ENCODE measurements around the gene CBR1.

The CBR1 gene

DNA sequence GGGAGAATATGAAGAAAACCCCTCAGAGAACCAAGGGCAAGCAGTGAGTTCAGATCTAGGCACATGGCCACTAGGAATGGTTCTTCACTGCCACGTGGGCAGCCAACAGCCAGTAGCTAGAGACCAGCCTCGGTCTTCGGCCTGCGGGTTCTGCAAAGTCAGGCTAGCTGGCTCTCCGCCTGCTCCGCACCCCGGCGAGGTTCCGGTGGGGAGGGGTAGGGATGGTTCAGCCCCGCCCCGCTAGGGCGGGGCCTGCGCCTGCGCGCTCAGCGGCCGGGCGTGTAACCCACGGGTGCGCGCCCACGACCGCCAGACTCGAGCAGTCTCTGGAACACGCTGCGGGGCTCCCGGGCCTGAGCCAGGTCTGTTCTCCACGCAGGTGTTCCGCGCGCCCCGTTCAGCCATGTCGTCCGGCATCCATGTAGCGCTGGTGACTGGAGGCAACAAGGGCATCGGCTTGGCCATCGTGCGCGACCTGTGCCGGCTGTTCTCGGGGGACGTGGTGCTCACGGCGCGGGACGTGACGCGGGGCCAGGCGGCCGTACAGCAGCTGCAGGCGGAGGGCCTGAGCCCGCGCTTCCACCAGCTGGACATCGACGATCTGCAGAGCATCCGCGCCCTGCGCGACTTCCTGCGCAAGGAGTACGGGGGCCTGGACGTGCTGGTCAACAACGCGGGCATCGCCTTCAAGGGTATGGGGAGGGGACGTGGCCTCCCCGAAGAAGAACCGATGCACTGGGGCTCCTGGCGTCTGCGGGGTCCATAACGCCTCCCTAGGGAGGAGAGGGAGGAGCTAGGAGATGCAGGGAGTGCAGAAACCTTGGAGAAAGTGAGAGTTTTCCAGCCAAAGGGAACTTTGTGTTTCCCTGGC, at the start of gene CBR1:
CBR1 (plus strand) TSS at position 312 of the 871 bp plus-strand sequence; CDS start at position 404, 92 bp downstream.
- peak; percentile 94 to 96 (median 95) for DNase-seq

DNA sequence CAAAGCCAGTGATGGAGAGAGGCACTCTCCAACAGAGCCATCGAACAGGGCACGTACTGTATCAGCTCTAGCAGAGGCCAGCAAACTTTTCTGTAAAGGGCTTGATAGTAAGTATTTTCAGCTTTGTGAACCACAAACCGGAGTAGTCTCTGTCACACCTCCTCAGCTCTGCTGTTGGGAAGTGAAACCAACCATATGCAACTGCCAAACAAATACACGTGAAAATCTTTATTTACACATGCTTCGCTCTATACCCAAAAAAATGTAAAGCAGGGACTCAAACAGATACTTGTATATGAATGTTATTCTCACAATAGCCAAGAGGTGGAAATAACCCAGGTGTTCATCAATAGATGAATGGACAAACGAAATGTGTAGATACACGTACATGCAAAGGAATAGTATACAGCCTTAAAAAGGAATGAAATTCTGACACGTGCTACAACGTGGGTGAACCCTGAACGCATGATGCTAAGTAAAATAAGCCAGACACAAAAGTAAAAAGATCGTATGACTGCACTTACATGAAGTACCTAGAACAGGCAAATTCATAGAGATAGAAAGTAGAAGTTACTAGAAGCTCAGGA, 48.5 kb upstream of the CBR1 start:
- no peak for DNase-seq

- DNase-seq, result no peak
Measured at GRCh38 chr21:36022427-36023091, 47.3 kb upstream of the CBR1 start.

DNA sequence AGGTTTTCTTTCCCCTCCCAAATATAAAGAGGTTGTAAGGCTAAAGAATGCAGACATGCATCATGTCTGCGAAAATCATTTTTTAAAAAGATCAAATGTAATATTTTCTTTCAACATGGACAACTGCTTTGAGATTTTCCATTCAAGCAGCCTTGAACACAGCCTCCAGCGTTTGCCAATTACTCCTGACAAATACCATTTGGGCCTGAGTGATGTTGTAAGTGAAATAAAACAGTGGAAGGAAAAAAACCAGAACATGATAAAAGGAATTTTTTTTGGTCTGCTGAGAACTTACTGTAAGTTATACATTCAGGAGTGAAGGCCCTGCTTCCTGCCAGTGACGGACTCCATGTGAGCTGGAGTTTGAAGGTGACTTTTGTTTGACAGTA, 46.7 kb upstream of the CBR1 start:
- no peak for DNase-seq

GRCh38 chr21:36024782-36025181, 45.0 kb upstream of the CBR1 start:
- DNase-seq, result no peak

GRCh38 chr21:36027347-36027746, 42.5 kb upstream of the CBR1 start:
- no peak for DNase-seq

- DNase-seq, result peak; percentile 63 to 96 (median 88)
Measured at GRCh38 chr21:36028127-36029069, 41.4 kb upstream of the CBR1 start.

DNA sequence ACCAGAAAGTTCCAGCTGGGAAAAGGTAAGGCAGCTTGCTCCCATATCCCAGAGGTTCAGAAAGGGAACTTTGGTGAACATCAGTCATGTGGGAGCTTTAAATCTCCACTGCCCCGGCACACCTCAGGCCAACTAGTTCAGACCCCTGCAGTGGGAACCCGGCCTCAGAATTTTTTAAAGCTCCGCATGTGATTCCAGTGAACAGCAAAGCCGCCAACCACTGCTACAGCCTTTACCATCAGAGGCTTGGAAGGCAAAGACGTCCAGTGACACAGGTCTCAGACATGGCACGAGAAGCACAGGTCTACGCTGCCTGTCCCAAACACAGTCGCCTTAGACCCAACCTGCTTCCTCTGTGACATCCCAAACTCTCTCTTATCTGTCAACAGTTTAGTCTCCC, 40.5 kb upstream of the CBR1 start:
- DNase-seq, result no peak

- no peak for DNase-seq
Measured at GRCh38 chr21:36030581-36031189, 39.1 kb upstream of the CBR1 start.

- DNase-seq, result no peak
Measured at GRCh38 chr21:36032647-36033406, 37.0 kb upstream of the CBR1 start.

GRCh38 chr21:36034211-36034913, 35.5 kb upstream of the CBR1 start:
- DNase-seq, result no peak

- peak in 2 of 3 experiments; percentile 17 to 27 for DNase-seq
Measured at GRCh38 chr21:36035381-36035791, 34.4 kb upstream of the CBR1 start.

DNA sequence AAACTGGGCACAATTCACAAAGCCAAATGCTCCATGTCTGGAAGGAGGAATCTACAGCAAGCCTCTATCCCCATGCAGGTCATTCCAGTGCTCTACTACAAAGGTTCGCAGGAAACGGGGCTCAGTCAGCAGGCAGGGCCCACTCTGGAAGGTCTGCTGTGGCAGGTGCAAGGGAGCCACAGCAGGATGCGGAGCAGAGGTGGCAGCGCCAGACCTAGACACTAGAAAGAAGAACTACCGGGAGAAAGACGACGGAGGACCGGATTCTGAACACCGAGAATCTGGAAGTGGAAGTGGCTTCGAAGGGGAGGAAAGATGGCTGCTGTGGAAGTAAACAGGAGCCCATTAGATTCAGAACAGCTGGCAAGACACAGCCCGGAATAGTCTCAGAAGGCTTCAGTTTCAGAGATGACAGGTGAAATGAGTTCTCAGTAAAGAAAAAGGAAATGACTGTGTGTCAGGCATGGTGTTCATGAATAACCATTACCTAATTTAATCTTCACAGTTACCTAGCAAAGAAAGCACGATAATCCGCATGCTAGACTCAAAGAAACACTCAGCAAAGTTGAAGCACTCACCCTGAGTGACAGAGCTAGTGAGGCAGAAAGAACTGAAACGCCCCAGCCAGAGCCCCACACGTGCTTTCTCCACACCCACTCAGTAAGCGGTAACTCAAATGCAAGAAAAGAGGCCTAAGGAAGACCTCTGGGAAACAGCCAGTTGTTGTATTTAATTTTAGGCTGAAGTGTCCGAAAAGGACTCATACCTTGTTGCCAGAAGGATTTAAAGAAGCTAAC, 30.9 kb upstream of the CBR1 start:
- no peak for DNase-seq

DNA sequence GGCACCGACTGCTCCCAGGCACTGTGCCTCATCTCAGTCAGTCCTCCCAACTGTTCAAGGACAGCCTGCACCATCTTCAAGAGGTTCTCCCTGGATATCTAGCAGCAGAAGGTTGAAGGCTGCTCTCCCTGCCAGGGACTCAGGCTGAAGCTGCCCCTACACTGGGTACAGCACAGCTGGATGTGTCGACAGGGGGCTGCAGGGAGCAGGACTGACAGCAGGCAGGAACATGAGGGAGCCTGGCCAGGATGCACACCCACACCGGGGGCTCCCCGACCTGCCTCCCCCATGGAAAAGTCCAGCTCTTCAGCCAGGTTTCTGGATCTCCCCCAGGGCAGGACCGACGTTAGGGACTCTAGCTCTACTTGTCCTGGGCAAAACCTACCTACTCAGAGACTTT, 30.0 kb upstream of the CBR1 start:
- no peak for DNase-seq

GRCh38 chr21:36040389-36040788, 29.4 kb upstream of the CBR1 start:
- no peak for DNase-seq

GRCh38 chr21:36041910-36042309, 27.9 kb upstream of the CBR1 start:
- no peak for DNase-seq

DNA sequence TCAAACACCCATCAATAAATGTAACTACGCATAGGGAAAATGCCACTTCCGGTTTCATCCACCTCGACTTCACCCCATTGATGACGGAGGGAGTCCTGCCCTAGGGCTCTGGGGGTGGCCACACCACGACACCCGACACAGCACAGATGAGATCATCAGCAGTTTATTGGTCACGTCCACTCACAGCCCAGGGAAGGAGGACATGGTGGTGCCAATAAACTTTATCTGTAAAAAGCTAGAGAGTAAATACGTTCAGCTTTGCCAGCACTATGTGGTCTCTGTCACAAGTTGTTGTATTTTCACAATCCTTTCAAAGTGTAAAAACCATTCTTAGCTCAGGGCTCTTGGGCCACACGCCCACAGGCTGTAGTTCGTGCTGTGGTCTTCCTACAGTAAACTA, 25.8 kb upstream of the CBR1 start:
- no peak for DNase-seq

DNA sequence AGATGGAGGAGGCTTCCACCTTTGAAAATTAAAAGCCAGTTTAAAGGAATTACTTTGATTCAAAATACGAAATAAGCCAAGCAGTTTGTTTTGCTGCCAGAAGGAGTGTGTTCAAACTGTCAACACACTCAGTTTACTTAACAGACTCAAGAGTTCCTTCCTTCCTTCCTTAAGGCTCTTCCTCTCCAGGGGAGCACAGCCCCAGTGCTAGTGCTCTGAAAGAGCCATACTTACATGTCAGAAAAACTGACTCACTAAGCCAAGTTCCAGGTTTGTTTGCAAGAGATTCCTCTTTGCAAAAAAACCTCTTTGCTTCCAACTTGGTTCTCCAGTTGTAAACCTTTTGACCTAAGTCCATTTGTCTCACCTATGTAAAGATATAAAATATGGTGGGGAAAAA, 23.8 kb upstream of the CBR1 start:
- DNase-seq, result no peak

- DNase-seq, result no peak
Measured at GRCh38 chr21:36047139-36047538, 22.7 kb upstream of the CBR1 start.

- no peak for DNase-seq
Measured at GRCh38 chr21:36048357-36048756, 21.5 kb upstream of the CBR1 start.
